NCI-H524 (cell line): ENCODE measurements around the gene MUC21.

Experiments used
- DNase-seq, 2 experiments: peaks; one replicate each; lab custom pipeline; 2025; lab: John Stamatoyannopoulos, UW

MUC21 gene

GRCh38 chr6:30983439-30983838 lies at the start of gene MUC21:
Gene MUC21, plus strand, starts transcription at chr6:30983718. Its CDS starts 241 bp downstream, at chr6:30983959.
- no peak for DNase-seq

DNA sequence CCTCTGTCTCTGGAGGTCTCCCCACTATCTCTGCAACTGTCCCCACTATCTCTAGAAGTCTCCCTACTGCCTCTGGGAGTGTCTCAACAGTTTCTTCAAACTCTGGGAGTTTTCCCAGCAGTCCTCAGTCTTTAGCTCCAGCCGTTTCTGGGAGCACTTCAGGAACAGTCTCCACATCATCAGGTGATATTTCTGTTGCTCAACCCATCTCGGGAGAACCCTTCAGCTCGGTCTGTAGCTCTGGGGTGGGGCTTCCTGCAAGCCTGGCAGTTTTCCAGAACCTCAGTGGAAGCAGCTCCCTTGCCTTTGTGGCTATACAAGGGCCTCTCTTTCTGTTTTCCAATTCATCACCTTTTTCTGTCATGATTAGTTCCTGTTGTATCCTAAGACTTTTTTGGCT lies 48.5 kb upstream of the MUC21 start:
- DNase-seq = no peak

DNA sequence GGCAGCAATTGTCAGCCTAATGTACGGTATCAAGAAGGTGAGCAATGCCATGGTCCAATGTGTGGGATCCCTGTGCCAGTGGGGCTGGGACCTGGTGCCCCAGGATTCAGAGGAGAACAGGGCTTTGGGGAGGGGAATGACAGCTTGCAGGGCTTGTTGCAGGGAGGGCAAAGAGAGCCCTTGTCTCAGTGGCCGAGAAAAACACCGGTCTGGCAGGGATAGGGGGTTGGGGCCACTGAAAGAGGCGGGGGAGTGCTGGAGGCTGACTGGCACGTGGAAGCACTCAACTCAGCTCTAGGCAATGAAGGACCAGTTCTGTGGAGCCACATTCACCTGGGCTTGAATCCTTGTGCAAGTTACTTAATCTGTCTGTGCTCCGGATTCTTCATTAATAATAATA lies 46.3 kb upstream of the MUC21 start:
- DNase-seq = no peak

DNA sequence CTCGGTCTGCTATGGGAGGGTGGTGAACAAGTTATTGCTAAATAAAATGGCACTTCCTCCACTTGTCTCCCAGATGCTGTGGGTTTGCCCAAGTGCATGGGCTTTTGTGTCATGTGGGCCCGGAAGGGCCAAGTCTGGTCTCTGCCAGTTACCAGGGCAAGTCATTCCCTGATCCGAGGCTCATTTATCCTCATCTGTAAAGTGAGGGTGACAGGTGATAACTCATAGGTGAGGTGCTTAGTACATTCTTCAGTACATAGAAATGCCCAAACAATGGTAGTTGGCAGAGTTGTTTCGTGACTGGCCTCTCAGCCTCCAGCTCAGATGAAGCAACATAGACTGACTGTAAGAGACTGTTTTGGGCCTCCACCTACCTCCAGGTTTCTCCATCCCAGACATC lies 44.8 kb upstream of the MUC21 start:
- DNase-seq = no peak

GRCh38 chr6:30939473-30939872 lies 44.0 kb upstream of the MUC21 start:
- DNase-seq = no peak

DNA sequence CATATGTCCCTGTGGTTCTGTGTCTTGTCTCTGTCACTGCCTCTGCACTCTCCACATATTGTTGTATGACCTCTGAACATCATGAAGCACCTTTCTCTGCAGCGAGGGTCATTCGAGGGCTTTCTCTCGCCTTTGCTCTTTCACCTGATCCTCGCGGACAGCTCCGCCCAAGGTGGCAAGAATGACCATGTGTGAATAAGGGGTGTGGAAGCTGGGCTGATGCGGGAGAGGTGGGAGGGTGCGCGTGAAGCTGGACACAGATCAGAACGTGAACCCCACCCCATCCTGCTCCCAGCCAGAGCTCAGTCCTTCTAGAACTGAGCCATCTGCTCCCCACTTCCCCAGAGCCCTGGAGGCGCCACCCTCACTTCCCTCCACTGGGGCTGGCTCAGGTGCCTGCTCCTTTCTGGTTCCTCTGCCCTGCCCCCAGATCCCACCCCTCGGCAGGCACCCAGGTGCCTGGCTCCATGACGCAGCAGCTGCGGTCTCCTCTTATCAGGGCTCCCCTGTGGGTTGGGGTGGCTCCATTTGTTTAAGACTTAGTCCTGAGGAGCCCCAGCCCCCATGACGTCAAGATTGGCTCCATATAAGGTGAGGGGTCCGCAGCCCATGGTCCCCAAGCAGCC lies 43.0 kb upstream of the MUC21 start, which contains the start of gene MUCL3:
MUCL3 (plus strand) TSS at position 613 of the 626 bp plus-strand sequence. CDS start 27 bp downstream, outside the sequence.
- DNase-seq = no peak

GRCh38 chr6:30942338-30943060 lies 41.0 kb upstream of the MUC21 start:
- peak in 1 of 2 experiments; percentile 17 for DNase-seq

DNA sequence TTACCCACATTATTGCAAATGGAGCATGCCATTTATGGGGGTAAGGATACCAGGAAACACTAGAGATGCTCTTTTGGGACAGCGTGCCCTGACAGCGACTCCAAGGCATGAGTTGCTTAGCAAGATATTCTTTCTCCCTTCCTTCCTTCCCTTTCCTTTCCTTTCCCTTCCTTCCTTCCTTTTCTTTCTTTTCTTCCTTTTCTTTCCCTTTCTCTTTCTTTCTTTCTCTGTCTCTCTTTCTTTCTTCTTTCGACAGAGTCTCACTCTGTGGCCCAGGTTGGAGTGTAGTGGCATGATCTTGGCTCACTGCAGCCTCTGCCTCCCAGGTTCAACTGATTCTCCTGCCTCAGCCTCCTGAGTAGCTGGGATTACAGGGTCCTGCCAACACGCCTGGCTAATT lies 39.5 kb upstream of the MUC21 start:
- DNase-seq = no peak

- DNase-seq = no peak
Measured at GRCh38 chr6:30945281-30945680, 38.2 kb upstream of the MUC21 start.

DNA sequence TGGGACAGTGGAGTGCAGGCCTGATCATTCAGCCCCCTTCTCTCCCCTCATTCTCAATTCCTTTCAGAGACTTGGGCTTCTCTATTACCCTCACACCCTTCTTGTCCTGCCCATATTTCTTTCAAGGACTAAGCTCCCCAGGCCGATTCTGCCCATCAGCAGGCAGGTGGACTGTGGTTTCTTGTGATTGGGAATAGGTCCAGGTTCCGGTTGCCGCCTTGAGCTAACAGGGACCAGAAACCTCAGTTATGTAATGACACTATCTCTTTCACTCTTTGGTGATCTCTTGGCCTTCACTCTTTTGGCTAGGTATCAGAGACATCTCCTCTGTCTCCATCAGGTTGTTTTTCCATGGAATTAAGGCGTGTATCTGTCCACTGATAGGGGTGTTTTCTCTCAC lies 36.3 kb upstream of the MUC21 start:
- DNase-seq = no peak

- no peak for DNase-seq
Measured at GRCh38 chr6:30948811-30949210, 34.7 kb upstream of the MUC21 start.

DNA sequence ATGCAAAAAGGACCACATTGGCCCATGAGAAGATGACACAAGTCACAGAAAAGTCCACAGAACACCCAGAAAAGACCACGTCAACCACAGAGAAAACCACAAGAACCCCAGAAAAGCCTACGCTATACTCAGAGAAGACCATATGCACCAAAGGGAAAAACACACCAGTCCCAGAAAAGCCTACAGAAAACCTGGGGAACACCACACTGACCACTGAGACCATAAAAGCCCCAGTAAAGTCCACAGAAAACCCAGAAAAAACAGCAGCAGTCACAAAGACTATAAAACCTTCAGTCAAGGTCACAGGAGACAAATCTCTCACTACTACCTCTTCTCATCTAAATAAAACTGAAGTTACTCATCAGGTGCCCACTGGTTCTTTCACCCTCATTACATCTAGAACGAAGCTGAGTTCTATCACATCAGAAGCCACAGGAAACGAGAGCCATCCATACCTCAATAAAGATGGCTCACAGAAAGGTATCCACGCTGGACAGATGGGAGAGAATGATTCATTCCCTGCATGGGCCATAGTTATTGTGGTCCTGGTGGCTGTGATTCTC lies 31.5 kb upstream of the MUC21 start:
- no peak for DNase-seq

DNA sequence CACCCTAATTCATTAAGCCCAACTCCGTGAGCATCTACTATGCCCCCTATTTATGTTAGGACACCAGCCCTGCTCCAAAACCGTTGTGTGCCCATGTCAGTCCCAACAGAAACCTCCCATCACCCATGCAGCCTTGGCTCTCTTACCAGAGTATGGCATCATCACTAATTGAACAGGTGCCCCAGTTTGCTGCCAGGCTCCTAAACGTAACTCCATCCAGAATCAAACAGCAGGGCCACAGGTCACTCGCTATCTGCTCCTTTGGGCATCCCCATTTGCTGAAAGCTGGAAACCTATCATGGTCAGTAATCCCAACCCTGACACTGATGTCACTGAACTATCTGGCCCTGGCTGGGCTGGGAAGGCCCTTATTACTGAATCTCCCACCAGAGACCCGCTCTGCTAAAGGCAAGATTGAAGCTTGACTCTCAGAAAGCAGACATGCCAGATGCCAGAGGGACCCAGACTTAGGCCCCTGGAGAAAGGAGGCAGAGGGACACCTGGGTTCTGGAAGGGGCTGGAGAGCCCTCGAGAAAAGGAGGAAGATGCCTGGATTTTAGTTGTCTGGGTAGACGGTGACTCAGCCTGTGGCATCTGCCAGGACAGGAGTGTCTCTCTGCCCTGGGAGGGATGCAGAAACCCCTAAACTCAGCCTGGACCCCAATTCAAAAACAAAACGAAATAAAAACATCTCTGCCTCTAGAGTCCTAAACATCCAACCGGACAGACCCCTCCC lies 28.7 kb upstream of the MUC21 start:
- DNase-seq = no peak

DNA sequence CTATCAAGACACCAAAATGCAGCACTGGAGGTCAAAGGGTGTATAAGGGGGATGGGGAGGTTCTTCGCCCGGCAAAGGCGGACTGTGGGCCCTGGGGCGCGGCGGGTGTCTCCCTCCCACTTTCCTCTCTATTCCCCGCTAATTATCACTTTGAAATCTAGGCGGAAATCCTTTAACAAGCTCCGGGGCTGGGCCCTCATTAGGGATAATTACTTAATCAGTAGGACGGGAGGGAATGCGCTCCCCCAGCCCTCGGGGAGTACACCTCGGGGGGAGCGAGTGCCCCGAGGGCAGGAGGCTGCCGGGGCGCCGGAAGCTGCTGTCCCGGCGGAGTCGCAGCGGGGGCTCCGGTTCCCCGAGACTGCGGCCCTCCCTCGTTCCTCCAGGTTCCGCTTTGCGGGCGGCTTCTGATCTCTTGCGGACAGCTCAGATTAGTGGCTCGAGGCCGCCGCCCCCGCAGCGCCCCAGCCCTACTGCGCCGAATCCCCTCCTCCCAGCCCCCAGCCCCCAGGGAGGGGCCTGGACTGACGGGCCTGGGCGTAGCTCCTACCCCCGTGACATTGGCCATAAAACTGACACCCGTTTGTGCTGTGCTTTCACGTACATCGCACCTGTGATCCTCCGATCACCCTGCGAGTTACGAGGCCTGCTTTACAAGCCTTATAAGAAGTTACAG lies 28.0 kb upstream of the MUC21 start:
- peak in 1 of 2 experiments; percentile 24 for DNase-seq

DNA sequence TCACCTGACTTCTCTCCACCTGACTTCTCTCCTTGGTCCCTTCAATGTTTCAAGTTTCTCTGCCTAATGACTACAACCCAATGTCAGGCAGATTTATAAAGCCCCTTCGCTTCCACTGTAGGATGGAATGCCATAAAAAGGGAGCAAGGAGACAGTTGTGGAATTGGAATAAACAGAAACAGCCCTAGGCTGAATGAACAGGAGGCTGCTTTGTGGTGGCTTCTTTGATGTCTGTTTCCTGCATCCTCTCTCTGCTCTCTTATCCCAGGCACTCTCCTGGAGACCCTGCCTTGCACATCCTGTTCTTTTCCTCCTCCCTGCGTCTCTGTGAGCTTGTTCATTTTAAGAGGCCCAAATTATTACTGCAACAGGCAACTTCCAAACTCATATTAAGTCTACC lies 25.8 kb upstream of the MUC21 start:
- DNase-seq = no peak

- DNase-seq = no peak
Measured at GRCh38 chr6:30960907-30961673, 22.4 kb upstream of the MUC21 start.

DNA sequence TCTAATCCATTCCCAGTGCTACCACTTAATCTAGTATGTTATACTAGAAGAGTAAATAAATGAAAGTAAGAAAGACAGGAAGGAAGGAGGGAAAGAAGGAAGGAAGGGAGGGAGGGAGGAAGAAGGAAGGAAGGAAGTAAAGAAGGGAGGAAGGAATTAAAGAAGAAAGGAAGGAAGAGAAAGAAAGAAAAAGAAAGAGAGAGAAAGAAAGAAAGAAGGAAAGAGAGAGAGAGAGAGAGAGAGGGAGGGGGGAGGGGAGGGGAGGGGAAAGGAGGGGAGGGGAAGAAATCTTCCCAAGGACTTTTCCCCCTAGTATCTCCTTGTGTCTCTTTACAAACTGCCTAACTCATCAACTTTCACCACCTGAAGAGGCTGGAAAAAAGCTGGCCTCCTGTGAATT lies 20.8 kb upstream of the MUC21 start:
- DNase-seq = no peak

- DNase-seq = no peak
Measured at GRCh38 chr6:30963641-30964040, 19.9 kb upstream of the MUC21 start.

- no peak for DNase-seq
Measured at GRCh38 chr6:30964075-30964474, 19.4 kb upstream of the MUC21 start.

DNA sequence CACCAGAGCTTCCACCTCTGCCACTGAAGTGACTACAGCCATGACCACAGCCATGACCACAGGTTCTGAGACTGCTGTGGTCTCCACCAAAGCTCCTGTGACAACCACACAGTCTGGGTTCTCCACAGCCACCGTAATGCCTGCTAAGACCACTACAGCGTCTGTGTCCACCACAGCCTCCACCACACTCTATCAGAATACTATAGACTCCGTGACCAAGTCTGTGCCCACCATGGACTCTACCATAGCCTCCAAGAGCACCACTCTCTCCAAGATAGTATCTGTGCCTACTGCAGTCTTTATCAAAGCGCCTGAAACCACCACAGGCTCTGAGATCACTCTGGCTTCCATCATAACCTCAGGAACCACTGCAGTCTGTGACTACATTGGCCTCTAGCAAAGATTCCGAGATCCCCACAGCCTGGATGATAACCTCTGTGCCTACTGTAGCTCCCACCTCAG lies 18.3 kb upstream of the MUC21 start:
- DNase-seq = no peak

DNA sequence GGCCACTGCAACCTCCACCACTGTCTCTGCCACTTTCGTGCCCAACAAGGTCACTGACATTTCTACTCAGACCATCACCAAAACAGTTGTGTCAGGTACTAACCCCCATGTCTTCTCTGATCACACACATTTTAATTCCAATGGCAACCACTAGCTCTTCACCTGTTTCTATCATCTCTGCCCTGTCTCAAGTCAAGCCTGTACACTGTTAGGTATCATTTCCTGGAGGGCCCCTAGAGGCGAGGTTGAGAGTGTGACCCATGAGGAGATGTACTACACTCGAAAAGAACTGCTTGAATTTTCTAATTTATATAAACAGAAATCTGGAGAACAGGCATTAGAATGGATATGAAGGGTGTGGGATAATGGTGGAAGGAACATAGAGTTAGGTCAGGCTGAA lies 17.4 kb upstream of the MUC21 start:
- DNase-seq = no peak
